Loucy (cell line): ENCODE data around the gene EEF1G.
A peak's percentile ranks its signal among the peaks of the same experiment; 100 is the strongest.

Source experiments
- H2AFZ ChIP-seq: fragments of 200-600 bp; sonication (generic); 2 replicates; pipeline ENCODE4 v1.6.0; 2016; ENCODE audit warnings: antibody characterized with exemption, mild to moderate bottlenecking, low read length, moderate library complexity
- H3F3A ChIP-seq: fragments of 200-600 bp; 2 replicates; pipeline ENCODE4 v1.6.0; 2016; ENCODE audit warnings: antibody characterized with exemption, low read depth, mild to moderate bottlenecking
- H3K27me3 ChIP-seq: fragments of 200-600 bp; sonication (generic); 2 replicates; pipeline ENCODE4 v1.6.1; 2014; ENCODE audit warnings: low read length, mild to moderate bottlenecking; ENCODE audit not compliant: insufficient read depth, poor library complexity, severe bottlenecking
- H3K36me3 ChIP-seq: fragments of 200-600 bp; sonication (generic); 2 replicates; pipeline ENCODE4 v1.6.1; 2016; ENCODE audit warnings: low read length; ENCODE audit not compliant: insufficient read depth
- H3K4me1 ChIP-seq: fragments of 200-600 bp; sonication (generic); 2 replicates; pipeline ENCODE4 v1.5.1; 2014; ENCODE audit warnings: low read length, mild to moderate bottlenecking; ENCODE audit not compliant: insufficient read depth, poor library complexity, severe bottlenecking
- H3K4me2 ChIP-seq: fragments of 200-600 bp; sonication (generic); 2 replicates; pipeline ENCODE4 v1.6.0; 2014; ENCODE audit warnings: antibody characterized with exemption, low read length, low read depth, mild to moderate bottlenecking; ENCODE audit not compliant: poor library complexity, severe bottlenecking
- H3K4me3 ChIP-seq: fragments of 200-600 bp; sonication (generic); 2 replicates; pipeline ENCODE4 v1.5.1; 2014; ENCODE audit warnings: low read length, mild to moderate bottlenecking, mixed read lengths; ENCODE audit not compliant: poor library complexity, severe bottlenecking
- H3K79me2 ChIP-seq: fragments of 200-600 bp; sonication (generic); 2 replicates; pipeline ENCODE4 v1.6.1; 2014; ENCODE audit warnings: low read length; ENCODE audit not compliant: insufficient read depth
- H3K9ac ChIP-seq: fragments of 200-600 bp; sonication (generic); 2 replicates; pipeline ENCODE4 v1.6.0; 2014; ENCODE audit warnings: mild to moderate bottlenecking, low read depth, low read length, moderate library complexity; ENCODE audit not compliant: poor library complexity, severe bottlenecking
- H3K9me2 ChIP-seq: fragments of 200-600 bp; sonication (generic); replicated peaks from 2 replicates; pipeline ENCODE4 v1.6.1; 2016; ENCODE audit warnings: low read depth, low read length, mixed read lengths
- H3K9me3 ChIP-seq: fragments of 200-600 bp; sonication (generic); 2 replicates; pipeline ENCODE4 v1.6.1; 2014; ENCODE audit warnings: mild to moderate bottlenecking, antibody characterized with exemption, low read length, low read depth; ENCODE audit not compliant: insufficient read depth
- H4K20me1 ChIP-seq: fragments of 200-600 bp; sonication (generic); 2 replicates; pipeline ENCODE4 v1.6.0; 2014; ENCODE audit warnings: antibody characterized with exemption, low read length, mild to moderate bottlenecking; ENCODE audit not compliant: insufficient read depth, poor library complexity, severe bottlenecking
- EZH2phosphoT487 ChIP-seq: fragments of 200-600 bp; IDR thresholded peaks from 2 replicates; pipeline ENCODE4 v1.6.1; 2018; ENCODE audit warnings: antibody characterized with exemption, mild to moderate bottlenecking, moderate library complexity, borderline replicate concordance
- TF ChIP-seq, protein P1 (sequence below): fragments of 200-600 bp; sonication (generic); conservative IDR thresholded peaks from 2 replicates; pipeline ENCODE4 v1.5.1; 2014; ENCODE audit warnings: mild to moderate bottlenecking, antibody characterized with exemption, low read length

EEF1G gene

DNA sequence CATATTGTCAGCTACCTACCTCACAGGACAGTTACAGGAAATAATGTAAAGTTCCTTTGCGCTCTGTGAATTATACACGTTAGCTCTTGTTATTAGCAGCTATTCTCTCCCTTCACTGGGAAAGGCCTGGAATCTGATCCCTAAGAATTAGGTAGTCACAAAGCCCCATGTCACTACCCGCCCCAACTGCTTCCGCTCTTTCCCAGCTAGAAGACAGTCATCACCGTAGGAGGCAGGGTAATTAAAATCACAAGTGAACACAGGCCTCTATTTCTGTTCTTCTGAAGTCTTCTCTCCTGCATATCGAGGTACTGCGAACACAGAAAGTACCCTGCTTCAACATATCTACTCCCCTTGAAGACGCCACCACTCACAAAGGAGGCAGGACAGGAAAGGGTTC is 14.5 kb downstream of the EEF1G start:
- H3F3A ChIP-seq, result peaks cover 22% of the 10 kb centered on the region
- H3K4me1 ChIP-seq, result peaks cover 45% of the 10 kb centered on the region
- no peaks in the 10 kb centered on the region for H3K9me3 ChIP-seq
- no peaks in the 10 kb centered on the region for H3K9me2 ChIP-seq
- peaks cover 23% of the 10 kb centered on the region; the same call in 1 of the 2 replicates for H3K79me2 ChIP-seq
- no peak overlapping the region for H3K9ac ChIP-seq
- TF ChIP-seq, protein P1, sequence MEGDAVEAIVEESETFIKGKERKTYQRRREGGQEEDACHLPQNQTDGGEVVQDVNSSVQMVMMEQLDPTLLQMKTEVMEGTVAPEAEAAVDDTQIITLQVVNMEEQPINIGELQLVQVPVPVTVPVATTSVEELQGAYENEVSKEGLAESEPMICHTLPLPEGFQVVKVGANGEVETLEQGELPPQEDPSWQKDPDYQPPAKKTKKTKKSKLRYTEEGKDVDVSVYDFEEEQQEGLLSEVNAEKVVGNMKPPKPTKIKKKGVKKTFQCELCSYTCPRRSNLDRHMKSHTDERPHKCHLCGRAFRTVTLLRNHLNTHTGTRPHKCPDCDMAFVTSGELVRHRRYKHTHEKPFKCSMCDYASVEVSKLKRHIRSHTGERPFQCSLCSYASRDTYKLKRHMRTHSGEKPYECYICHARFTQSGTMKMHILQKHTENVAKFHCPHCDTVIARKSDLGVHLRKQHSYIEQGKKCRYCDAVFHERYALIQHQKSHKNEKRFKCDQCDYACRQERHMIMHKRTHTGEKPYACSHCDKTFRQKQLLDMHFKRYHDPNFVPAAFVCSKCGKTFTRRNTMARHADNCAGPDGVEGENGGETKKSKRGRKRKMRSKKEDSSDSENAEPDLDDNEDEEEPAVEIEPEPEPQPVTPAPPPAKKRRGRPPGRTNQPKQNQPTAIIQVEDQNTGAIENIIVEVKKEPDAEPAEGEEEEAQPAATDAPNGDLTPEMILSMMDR, result no peak
- TF ChIP-seq EZH2phosphoT487, result no peak
- H3K27me3 ChIP-seq, result no peaks in the 10 kb centered on the region
- H2AFZ ChIP-seq, result no peak overlapping the region
- peaks cover 53% of the 10 kb centered on the region for H3K36me3 ChIP-seq
- no peak overlapping the region for H3K4me3 ChIP-seq
- H3K4me2 ChIP-seq, result no peak overlapping the region
- H4K20me1 ChIP-seq, result peaks cover 23% of the 10 kb centered on the region

DNA sequence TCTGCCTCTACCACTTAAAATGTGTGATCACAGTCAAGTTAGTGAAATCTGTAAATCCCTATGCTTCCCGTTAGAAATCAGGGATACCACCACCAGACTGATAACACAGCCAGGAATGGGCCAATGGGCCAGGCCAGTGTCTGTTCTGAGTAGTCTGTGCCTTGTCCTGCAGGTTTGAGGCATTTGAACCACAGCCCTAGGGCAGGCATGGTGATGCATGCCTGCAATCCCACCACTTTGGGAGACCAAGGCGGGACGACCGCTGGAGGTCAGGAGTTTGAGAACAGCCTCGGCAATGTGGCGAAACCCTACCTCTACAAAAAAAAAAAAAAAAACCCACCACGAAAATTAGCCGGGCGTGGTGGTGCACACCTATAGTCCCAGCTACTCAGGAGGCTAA is 15.0 kb downstream of the EEF1G start:
- H3K9me2 ChIP-seq, result no peaks in the 10 kb centered on the region
- H3K4me1 ChIP-seq, result peaks cover 51% of the 10 kb centered on the region
- H3K4me3 ChIP-seq, result no peak overlapping the region
- H3K27me3 ChIP-seq, result no peaks in the 10 kb centered on the region
- no peaks in the 10 kb centered on the region for H3K9me3 ChIP-seq
- peaks cover 49% of the 10 kb centered on the region for H3K36me3 ChIP-seq
- TF ChIP-seq, protein P1, result no peak
- TF ChIP-seq EZH2phosphoT487, result no peak
- no peak overlapping the region for H2AFZ ChIP-seq
- H3F3A ChIP-seq, result peaks cover 22% of the 10 kb centered on the region
- H4K20me1 ChIP-seq, result peaks cover 19% of the 10 kb centered on the region
- peaks cover 19% of the 10 kb centered on the region; the same call in 1 of the 2 replicates for H3K79me2 ChIP-seq
- H3K4me2 ChIP-seq, result no peak overlapping the region
- H3K9ac ChIP-seq, result peak overlapping the region; percentile 76

DNA sequence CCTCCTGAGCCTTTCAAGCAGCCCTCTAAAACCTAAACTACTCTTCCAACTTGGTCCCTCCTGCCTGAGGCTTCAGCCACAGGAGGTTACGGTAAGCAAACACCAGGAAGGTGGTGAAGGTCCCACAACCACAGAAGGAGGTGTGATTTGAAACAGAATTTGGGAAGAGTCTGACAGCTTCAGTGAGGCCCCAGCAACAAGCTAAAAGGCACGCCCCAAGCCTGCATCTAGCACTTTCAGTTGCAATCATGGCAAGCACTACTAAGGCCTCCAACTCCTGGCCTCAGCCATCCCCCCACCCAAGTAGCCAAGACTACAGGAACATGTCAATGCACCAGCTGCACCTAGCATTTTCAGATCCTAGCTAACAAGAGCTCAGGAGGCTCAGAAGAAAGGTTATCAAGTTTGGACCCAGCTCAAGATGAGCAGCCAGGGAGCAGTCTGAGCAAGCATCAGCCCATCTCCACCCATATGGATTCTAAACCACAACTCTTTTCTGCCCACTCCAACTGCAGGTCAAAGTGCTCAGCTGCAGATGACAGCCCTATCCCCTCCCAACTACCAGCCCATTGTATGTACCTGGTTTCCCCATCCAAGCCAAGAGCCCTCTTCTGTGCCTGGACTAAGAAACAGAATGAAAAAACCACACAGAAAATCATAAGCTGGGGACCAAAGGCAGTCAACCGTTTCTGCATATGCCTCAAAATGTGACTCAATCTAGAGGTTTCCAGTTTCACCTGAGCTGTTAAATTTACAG is 16.6 kb downstream of the EEF1G start:
- Histone ChIP-seq H3K27me3 (no peaks in the 10 kb centered on the region), H3K36me3 (peaks cover 33% of the 10 kb centered on the region), H4K20me1 (peaks cover 11% of the 10 kb centered on the region), H3K4me3 (peak overlapping the region; percentile 71), H3K4me2 (peak overlapping the region; percentile 89), H3K9ac (peak overlapping the region; percentile 76), H2AFZ (no peak overlapping the region), H3K79me2 (peaks cover 18% of the 10 kb centered on the region; the same call in 1 of the 2 replicates), H3K9me3 (no peaks in the 10 kb centered on the region), H3F3A (peaks cover 22% of the 10 kb centered on the region), H3K4me1 (peaks cover 66% of the 10 kb centered on the region), H3K9me2 (no peaks in the 10 kb centered on the region)
- no peak for TF ChIP-seq EZH2phosphoT487
- TF ChIP-seq, protein P1, result no peak
